Measurements from ENCODE around the gene ANKRD40CL. TPM values are rescaled to one million over a fixed set of nuclear protein-coding genes. Genes with fewer than 3 reads are reported as not detected.

ANKRD40CL gene
- total RNA-seq, 2 donors from 2014 or later = not detected

- ATAC-seq (ENCODE audit: insufficient number of reproducible peaks, low FRiP score, low read depth) = no peak
- Histone ChIP-seq H3K27me3 (replicated peaks; ENCODE audit: insufficient read depth) (no peaks in the 10 kb centered on the region), H3K9me3 (no peaks in the 10 kb centered on the region), H3K27ac (no peak overlapping the region), H3K36me3 (no peaks in the 10 kb centered on the region), H3K4me1 (ENCODE audit: control insufficient read depth in 1 of 2, low read depth in 2 of 2) (peaks cover 0 to 4% of the 10 kb centered on the region in 2 donors), H3K4me3 (no peak overlapping the region)
- DNase-seq (ENCODE audit: low spot score) = no peak
- no peak for TF ChIP-seq CTCF (IDR thresholded peaks at IDR 0.05)
Measured at GRCh38 chr17:50715471-50715870, 51.8 kb downstream of the ANKRD40CL start.

- Histone ChIP-seq H3K4me1 (ENCODE audit: control insufficient read depth in 1 of 2, low read depth in 2 of 2) (peaks cover 10 to 19% of the 10 kb centered on the region in 2 donors), H3K36me3 (no peaks in the 10 kb centered on the region), H3K9me3 (no peaks in the 10 kb centered on the region), H3K27ac (no peak overlapping the region), H3K27me3 (replicated peaks; ENCODE audit: insufficient read depth) (no peaks in the 10 kb centered on the region), H3K4me3 (no peak overlapping the region)
- no peak for TF ChIP-seq CTCF (IDR thresholded peaks at IDR 0.05)
- no peak for DNase-seq (ENCODE audit: low spot score)
- ATAC-seq (ENCODE audit: insufficient number of reproducible peaks, low FRiP score, low read depth) = no peak
Measured at GRCh38 chr17:50712641-50713040, 54.7 kb downstream of the ANKRD40CL start.

Other genes starting within 250 kb of the ANKRD40CL start
- gene EPN3, start 234.8 kb downstream of the ANKRD40CL start, total RNA-seq = 1 to 10 TPM in 1 of 2 donors, not detected in 1; 1.4 TPM
- 100 to 1,000 TPM in 1 of 2 donors, 10 to 100 TPM in 1; 82.8 to 118 TPM for gene SPATA20, start 220.3 kb downstream of the ANKRD40CL start, total RNA-seq
- 1 to 10 TPM in 1 of 2 donors, under 1 TPM in 1; 0.27 to 2.3 TPM for gene CACNA1G, start 206.8 kb downstream of the ANKRD40CL start, total RNA-seq
- gene ABCC3, start 132.6 kb downstream of the ANKRD40CL start, total RNA-seq = 100 to 1,000 TPM in 1 of 2 donors, 10 to 100 TPM in 1; 72.7 to 143 TPM
- 10 to 100 TPM; 38.6 to 61.9 TPM for gene ANKRD40, start 59.6 kb downstream of the ANKRD40CL start, total RNA-seq
- 100 to 1,000 TPM in 1 of 2 donors, 10 to 100 TPM in 1; 60.8 to 136 TPM for gene LUC7L3, start 47.9 kb downstream of the ANKRD40CL start, total RNA-seq
- under 1 TPM in 1 of 2 donors, not detected in 1; 0.14 TPM for gene WFIKKN2, start 68.1 kb upstream of the ANKRD40CL start, total RNA-seq
- 10 to 100 TPM; 19.8 to 24.3 TPM for gene TOB1, start 98.8 kb upstream of the ANKRD40CL start, total RNA-seq